HepG2 (cell line): ENCODE measurements around the gene CDK8. TPM values are rescaled to one million over a fixed set of nuclear protein-coding genes. Genes with fewer than 3 reads are reported as not detected.
A peak's percentile ranks its signal among the peaks of the same experiment; 100 is the strongest.

Experiments used
- BHLHE40 ChIP-seq: IDR thresholded peaks from 2 replicates; pipeline ENCODE4 v1.6.1; 2011; ENCODE audit warnings: low read length, improper control_type of control experiment
- GLI4 ChIP-seq: sonication (generic); formaldehyde crosslinking; IDR thresholded peaks from 2 replicates; pipeline ENCODE4 v1.5.1; 2020; ENCODE audit warnings: missing genetic modification reagents, mild to moderate bottlenecking, moderate library complexity, borderline replicate concordance
- IRF9 ChIP-seq: sonication (generic); formaldehyde crosslinking; IDR thresholded peaks from 2 replicates; pipeline ENCODE4 v1.8.0; 2022; ENCODE audit warnings: missing genetic modification reagents, mild to moderate bottlenecking, borderline replicate concordance
- ISL2 ChIP-seq: sonication (generic); formaldehyde crosslinking; IDR thresholded peaks from 2 replicates; pipeline ENCODE4 v1.5.0; 2020; ENCODE audit warnings: missing genetic modification reagents
- NR2F1 ChIP-seq, 2 experiments: fragments of 450-650 bp in 1 of 2; formaldehyde crosslinking in 1 of 2; IDR thresholded peaks; 2 replicates each; pipeline versions ENCODE4 v1.5.0 to v1.6.1; 2016 to 2020; ENCODE audit warnings: mild to moderate bottlenecking in 1 of 2, missing compliant biosample characterization in 1 of 2, missing genetic modification reagents in 1 of 2, moderate library complexity in 1 of 2
- PRPF4 ChIP-seq: fragments of 200-400 bp; formaldehyde crosslinking; IDR thresholded peaks from 2 replicates; pipeline ENCODE4 v1.6.1; 2016; ENCODE audit warnings: low read length, low read depth; ENCODE audit not compliant: poor library complexity, severe bottlenecking
- TIGD3 ChIP-seq: sonication (generic); formaldehyde crosslinking; IDR thresholded peaks from 2 replicates; pipeline ENCODE4 v1.5.1; 2020; ENCODE audit warnings: mild to moderate bottlenecking, missing genetic modification reagents, borderline replicate concordance
- ZBTB34 ChIP-seq: sonication (generic); formaldehyde crosslinking; IDR thresholded peaks from 2 replicates; pipeline ENCODE4 v1.8.0; 2022; ENCODE audit warnings: mild to moderate bottlenecking, missing genetic modification reagents
- ZFAT ChIP-seq: sonication (generic); formaldehyde crosslinking; conservative IDR thresholded peaks from 2 replicates; pipeline ENCODE4 v1.8.1; 2023; ENCODE audit warnings: missing genetic modification reagents, inconsistent platforms
- ZNF326 ChIP-seq: sonication (generic); formaldehyde crosslinking; IDR thresholded peaks from 2 replicates; pipeline ENCODE4 v1.4.0; 2020; ENCODE audit warnings: missing genetic modification reagents, borderline replicate concordance
- ZNF333 ChIP-seq: sonication (generic); formaldehyde crosslinking; IDR thresholded peaks from 2 replicates; pipeline ENCODE4 v1.4.0; 2020; ENCODE audit warnings: mild to moderate bottlenecking, missing genetic modification reagents, borderline replicate concordance
- ZNF781 ChIP-seq: sonication (generic); formaldehyde crosslinking; IDR thresholded peaks from 2 replicates; pipeline ENCODE4 v1.5.1; 2020; ENCODE audit warnings: borderline replicate concordance, mild to moderate bottlenecking, missing genetic modification reagents; ENCODE audit errors: not compliant biosample characterization
- ZNF878 ChIP-seq: sonication (generic); formaldehyde crosslinking; IDR thresholded peaks from 2 replicates; pipeline ENCODE4 v1.8.1; 2023; ENCODE audit warnings: mild to moderate bottlenecking, missing genetic modification reagents, moderate library complexity
- ZSCAN21 ChIP-seq: sonication (generic); formaldehyde crosslinking; IDR thresholded peaks from 2 replicates; pipeline ENCODE4 v1.8.0; 2022; ENCODE audit warnings: mild to moderate bottlenecking, missing genetic modification reagents, moderate library complexity, borderline replicate concordance
- ZSCAN22 ChIP-seq: sonication (generic); formaldehyde crosslinking; IDR thresholded peaks from 2 replicates; pipeline ENCODE4 v1.4.0; 2020; ENCODE audit warnings: mild to moderate bottlenecking, missing genetic modification reagents
- ZSCAN30 ChIP-seq: sonication (generic); formaldehyde crosslinking; IDR thresholded peaks from 2 replicates; pipeline ENCODE4 v1.5.0; 2020; ENCODE audit warnings: mild to moderate bottlenecking, missing genetic modification reagents
- polyA plus RNA-seq, 8 experiments: library from polyadenylated mRNA; depleted of rRNA in 3 of 8; stranded (reverse) in 7 of 8; unstranded in 1 of 8; fragments of >200 nt; fragmentation: Illumina TruSeq in 4 of 8; extraction: Trizol in 4 of 8; gene quantifications; 2 replicates each; pipeline versions ENCODE4 v1.2.1 to v1.2.3, GENCODE V29; 2011 to 2016; ENCODE audit warnings: low read depth in 4 of 8, missing spikeins in 1 of 8, mixed read lengths in 1 of 8; ENCODE audit not compliant: insufficient read depth in 1 of 8
- total RNA-seq, 5 experiments: library from RNA; depleted of rRNA; stranded (reverse); fragments of >200 nt; fragmentation: Illumina TruSeq; extraction: Trizol; gene quantifications; 2 replicates each; pipeline ENCODE4 v1.2.3, GENCODE V29; 2016; ENCODE audit warnings: low read depth in 1 of 5
- TF ChIP-seq, protein P1 (sequence below): sonication (generic); formaldehyde crosslinking; IDR thresholded peaks from 2 replicates; pipeline ENCODE4 v1.9.0; 2021; ENCODE audit warnings: missing genetic modification reagents, borderline replicate concordance
- TF ChIP-seq, protein P2 (sequence below): sonication (generic); formaldehyde crosslinking; IDR thresholded peaks from 2 replicates; pipeline ENCODE4 v1.9.0; 2021; ENCODE audit warnings: missing genetic modification reagents, mild to moderate bottlenecking, borderline replicate concordance
- TF ChIP-seq, protein P3 (sequence below): IDR thresholded peaks from 2 replicates; pipeline ENCODE4 v1.6.1; 2016; ENCODE audit warnings: missing compliant biosample characterization, missing genetic modification reagents, borderline replicate concordance

Gene CDK8
- total and polyA plus RNA-seq, 2 of the 13 experiments (the other 11 are each of a cell fraction or from before 2014, with no cell fraction given), result 15.8 to 16.4 TPM

- no peak for TF ChIP-seq ZSCAN22 (CRISPR knock-in tag)
- no peak for TF ChIP-seq ZSCAN30 (CRISPR knock-in tag)
- 0 out of 4 replicates have a peak, but pooled peaks of 1 of the 2 experiments have one; percentile 14 for TF ChIP-seq NR2F1 (CRISPR knock-in tag; IDR thresholded peaks at IDR 0.05)
- TF ChIP-seq ZNF781 (CRISPR knock-in tag), result no peak
- no peak for TF ChIP-seq BHLHE40
- TF ChIP-seq ZFAT (CRISPR knock-in tag), result no peak
- no peak for TF ChIP-seq ZNF333 (CRISPR knock-in tag)
- TF ChIP-seq, protein P1, sequence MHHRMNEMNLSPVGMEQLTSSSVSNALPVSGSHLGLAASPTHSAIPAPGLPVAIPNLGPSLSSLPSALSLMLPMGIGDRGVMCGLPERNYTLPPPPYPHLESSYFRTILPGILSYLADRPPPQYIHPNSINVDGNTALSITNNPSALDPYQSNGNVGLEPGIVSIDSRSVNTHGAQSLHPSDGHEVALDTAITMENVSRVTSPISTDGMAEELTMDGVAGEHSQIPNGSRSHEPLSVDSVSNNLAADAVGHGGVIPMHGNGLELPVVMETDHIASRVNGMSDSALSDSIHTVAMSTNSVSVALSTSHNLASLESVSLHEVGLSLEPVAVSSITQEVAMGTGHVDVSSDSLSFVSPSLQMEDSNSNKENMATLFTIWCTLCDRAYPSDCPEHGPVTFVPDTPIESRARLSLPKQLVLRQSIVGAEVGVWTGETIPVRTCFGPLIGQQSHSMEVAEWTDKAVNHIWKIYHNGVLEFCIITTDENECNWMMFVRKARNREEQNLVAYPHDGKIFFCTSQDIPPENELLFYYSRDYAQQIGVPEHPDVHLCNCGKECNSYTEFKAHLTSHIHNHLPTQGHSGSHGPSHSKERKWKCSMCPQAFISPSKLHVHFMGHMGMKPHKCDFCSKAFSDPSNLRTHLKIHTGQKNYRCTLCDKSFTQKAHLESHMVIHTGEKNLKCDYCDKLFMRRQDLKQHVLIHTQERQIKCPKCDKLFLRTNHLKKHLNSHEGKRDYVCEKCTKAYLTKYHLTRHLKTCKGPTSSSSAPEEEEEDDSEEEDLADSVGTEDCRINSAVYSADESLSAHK (CRISPR knock-in tag), result no peak
- no peak for TF ChIP-seq TIGD3 (CRISPR knock-in tag)
- no peak for TF ChIP-seq ZNF326 (CRISPR knock-in tag)
- TF ChIP-seq, protein P2, sequence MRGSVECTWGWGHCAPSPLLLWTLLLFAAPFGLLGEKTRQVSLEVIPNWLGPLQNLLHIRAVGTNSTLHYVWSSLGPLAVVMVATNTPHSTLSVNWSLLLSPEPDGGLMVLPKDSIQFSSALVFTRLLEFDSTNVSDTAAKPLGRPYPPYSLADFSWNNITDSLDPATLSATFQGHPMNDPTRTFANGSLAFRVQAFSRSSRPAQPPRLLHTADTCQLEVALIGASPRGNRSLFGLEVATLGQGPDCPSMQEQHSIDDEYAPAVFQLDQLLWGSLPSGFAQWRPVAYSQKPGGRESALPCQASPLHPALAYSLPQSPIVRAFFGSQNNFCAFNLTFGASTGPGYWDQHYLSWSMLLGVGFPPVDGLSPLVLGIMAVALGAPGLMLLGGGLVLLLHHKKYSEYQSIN (CRISPR knock-in tag), result no peak
- peak; percentile 78 for TF ChIP-seq ZSCAN21
- no peak for TF ChIP-seq ISL2 (CRISPR knock-in tag)
- TF ChIP-seq PRPF4, result no peak
- TF ChIP-seq ZNF878 (CRISPR knock-in tag), result no peak
- no peak for TF ChIP-seq GLI4 (CRISPR knock-in tag)
- no peak for TF ChIP-seq ZBTB34 (CRISPR knock-in tag)
- TF ChIP-seq, protein P3, sequence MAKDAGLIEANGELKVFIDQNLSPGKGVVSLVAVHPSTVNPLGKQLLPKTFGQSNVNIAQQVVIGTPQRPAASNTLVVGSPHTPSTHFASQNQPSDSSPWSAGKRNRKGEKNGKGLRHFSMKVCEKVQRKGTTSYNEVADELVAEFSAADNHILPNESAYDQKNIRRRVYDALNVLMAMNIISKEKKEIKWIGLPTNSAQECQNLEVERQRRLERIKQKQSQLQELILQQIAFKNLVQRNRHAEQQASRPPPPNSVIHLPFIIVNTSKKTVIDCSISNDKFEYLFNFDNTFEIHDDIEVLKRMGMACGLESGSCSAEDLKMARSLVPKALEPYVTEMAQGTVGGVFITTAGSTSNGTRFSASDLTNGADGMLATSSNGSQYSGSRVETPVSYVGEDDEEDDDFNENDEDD, result peak; percentile 86
- TF ChIP-seq IRF9, result no peak; the same call in 1 of the 2 replicates
These were observed at the start of gene CDK8 (continued) for GRCh38 chr13:26253787-26254582.
